SH-SY5Y (cell line): ENCODE results near the gene MORC3.

ENCODE experiments used
- GATA2 ChIP-seq: IDR thresholded peaks from 2 replicates; pipeline ENCODE4 v1.6.1; 2011; ENCODE audit warnings: mild to moderate bottlenecking, low read depth, low read length
- GATA3 ChIP-seq: IDR thresholded peaks from 2 replicates; pipeline ENCODE4 v1.6.1; 2011; ENCODE audit warnings: low read depth, mild to moderate bottlenecking, low read length, moderate library complexity

The MORC3 gene, protein sequence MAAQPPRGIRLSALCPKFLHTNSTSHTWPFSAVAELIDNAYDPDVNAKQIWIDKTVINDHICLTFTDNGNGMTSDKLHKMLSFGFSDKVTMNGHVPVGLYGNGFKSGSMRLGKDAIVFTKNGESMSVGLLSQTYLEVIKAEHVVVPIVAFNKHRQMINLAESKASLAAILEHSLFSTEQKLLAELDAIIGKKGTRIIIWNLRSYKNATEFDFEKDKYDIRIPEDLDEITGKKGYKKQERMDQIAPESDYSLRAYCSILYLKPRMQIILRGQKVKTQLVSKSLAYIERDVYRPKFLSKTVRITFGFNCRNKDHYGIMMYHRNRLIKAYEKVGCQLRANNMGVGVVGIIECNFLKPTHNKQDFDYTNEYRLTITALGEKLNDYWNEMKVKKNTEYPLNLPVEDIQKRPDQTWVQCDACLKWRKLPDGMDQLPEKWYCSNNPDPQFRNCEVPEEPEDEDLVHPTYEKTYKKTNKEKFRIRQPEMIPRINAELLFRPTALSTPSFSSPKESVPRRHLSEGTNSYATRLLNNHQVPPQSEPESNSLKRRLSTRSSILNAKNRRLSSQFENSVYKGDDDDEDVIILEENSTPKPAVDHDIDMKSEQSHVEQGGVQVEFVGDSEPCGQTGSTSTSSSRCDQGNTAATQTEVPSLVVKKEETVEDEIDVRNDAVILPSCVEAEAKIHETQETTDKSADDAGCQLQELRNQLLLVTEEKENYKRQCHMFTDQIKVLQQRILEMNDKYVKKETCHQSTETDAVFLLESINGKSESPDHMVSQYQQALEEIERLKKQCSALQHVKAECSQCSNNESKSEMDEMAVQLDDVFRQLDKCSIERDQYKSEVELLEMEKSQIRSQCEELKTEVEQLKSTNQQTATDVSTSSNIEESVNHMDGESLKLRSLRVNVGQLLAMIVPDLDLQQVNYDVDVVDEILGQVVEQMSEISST

DNA sequence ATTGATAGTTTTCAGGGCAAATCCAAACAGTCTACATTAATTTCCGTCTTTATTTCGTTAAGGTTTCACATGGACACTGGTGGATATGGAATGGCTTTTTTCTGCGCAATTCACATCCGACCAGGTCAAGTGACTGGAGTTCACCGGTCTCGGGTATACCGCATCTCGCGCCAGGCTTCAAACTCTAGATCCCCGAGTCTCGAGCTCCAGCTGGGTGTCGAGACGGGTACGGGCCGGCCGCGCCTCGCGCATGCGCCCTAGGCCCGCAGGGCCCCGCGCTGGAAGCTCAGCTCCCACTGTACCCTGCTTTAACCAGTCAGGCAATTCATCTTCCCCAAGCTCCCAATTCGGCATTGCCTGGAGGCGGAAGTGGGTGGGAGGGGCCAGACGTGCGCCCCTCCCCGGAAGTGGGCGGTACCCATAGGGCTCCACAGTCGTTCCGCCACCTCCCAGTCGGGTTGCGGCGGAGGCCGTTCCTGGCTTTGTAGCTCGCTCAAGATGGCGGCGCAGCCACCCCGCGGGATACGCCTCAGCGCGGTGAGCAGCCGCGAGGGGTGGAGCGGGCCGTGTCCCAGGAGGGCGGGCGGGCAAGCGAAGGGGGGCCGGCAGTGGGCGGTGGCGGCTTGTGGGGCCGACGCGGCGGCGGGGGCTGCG lies at the start of gene MORC3:
Gene MORC3, plus strand, starts transcription at position 431 of the 654 bp plus-strand sequence. Its CDS starts 68 bp downstream, at position 499.
- no peak for TF ChIP-seq GATA3
- TF ChIP-seq GATA2: no peak; the same call in 1 of the 2 replicates

DNA sequence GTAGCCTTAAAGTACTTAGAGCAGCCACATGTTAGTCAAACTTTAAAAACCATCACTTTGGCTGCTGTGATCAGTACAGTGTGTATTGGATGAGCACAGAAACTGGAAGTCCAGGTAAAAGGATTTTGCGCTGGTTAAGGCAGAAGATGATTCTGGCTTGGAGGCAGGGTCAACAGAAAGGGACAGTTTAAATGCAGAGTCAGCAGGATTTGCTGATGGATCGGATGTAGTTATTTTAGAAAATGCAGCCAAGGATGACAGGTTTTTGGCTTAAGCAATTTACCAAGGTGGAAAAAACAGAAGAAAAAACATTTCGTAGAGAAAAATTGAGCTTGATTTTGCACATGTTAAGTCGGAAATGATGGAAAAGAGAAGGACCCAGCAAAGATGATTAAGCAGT lies 45.9 kb upstream of the MORC3 start:
- TF ChIP-seq GATA3 (no peak), GATA2 (no peak)

DNA sequence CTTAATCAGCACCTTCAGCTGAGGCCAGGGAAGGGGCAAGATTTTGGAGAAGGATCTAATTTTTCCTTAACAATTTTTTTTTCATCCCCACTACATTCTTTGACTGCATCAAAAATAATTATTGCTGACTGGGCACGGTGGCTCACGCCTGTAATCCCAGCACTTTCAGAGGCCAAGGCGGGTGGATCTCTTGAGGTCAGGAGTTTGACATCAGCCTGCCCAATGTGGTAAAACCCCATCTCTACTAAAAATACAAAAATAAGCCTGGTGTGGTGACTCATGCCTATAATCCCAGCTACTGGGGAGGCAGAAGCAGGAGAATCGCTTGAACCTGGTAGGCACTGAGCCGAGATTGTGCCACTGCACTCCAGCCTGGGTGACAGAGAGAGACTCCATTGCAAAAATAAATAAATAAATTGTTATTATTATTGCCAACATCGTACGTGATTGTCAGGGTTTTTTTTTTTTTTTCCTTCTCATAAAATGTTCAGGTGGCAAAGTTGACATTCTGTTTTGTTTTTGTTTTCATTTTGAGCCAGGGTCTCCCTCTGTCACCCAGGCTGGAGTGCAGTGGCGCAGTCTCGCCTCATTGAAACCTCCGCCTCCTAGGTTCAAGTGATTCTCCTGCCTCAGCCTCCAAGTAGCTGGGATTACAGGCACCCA lies 37.3 kb upstream of the MORC3 start:
- TF ChIP-seq GATA2 (no peak), GATA3 (no peak)

DNA sequence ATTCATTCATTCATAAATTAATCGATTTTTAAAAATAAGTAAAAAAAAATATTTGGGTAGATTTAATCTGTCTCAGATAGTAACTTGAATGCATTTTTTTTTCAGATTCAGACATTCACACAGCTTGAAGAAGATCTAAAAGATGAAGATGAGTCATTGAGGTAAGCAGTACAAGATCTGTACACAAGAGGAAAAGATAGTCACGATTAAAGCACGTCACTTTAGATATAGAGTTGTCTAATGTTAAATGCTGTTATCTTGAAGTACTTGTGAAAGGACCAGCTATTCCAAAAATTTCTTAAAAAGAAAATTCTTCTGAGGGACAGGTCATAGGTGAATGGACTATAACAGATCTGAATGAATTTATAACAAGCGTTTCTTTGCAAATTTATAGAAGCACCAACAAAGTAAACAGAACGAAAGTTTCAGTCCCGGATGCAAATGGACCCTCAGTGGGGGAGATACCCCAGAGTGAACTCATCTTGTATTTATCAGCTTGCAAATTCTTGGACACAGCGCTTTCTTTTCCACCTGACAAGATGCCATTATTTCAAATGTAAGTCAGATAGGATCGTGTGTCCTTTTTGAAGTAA lies 31.2 kb upstream of the MORC3 start:
- TF ChIP-seq GATA2: no peak
- no peak for TF ChIP-seq GATA3

DNA sequence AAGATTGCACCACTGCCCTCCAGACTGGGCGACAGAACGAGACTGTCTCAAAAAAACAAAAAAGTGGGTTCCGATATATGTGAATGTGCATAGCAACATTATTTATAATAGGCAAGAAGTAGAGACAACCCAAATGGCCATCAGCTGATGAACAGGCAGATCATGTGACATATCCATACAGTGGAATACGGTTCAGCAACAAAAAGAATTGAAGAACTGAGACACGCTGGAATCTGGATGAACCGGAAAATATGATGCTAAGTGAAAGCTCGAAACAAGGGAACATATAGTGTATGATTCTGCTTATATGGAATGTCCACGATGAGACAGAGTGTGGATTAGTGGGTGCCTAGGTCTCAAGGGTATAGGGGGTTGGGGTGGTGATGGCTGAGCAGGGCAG lies 28.5 kb upstream of the MORC3 start:
- TF ChIP-seq GATA2 (no peak), GATA3 (no peak)

DNA sequence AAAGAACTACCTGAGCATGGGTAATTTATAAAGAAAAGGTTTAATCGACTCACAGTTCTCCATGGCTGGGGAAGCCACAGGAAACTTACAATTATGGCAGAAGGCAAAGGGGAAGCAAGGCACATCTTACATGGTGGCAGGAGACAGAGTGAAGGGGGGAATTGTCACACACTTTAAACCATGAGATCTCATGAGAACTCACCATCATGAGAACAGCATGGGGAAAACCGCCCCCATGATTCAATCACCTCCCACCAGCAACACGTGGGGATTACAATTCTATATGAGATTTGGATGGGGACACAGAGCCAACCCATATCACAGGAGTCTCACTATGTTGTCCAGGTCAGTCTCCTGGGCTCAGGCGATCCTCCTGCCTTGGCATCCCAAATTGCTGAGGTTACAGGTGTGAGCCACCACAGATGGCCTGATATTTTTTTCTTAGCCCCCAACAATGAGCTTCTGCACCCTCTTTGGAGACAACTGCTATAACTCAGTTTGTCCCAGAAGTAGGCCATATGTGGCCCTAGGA lies 22.5 kb upstream of the MORC3 start:
- TF ChIP-seq GATA2 (no peak), GATA3 (no peak)

DNA sequence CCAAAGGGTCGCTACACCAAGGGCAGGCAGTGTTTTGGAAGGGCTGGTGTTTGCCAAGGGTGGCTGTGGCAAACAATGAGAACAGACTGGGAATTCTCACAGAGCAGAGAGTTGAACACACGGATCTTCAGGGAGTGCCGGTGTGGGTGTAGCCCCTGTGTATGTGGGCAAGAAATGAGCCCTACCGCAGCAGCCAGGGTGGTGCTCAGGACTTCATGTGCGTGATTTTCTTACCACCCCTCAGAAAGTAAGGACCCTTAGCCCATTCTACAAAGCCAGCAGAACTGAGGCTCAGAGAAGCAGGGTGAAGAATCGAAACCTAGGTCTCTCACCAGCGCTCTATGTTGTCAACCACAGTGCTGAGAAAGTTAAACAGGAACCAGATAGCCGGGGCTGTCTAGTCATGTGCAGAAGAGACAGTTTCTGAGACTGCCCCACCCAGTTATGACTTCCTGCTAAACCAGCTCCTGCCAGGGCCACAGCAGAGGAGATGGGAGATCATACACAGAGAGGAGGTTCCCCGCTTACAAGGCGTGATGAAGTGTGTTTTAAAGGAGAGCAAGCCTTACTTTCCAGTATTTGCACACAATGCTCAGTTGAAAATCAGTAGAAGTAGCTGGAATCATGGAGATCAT lies 21.9 kb upstream of the MORC3 start:
- TF ChIP-seq GATA3: no peak
- no peak for TF ChIP-seq GATA2

DNA sequence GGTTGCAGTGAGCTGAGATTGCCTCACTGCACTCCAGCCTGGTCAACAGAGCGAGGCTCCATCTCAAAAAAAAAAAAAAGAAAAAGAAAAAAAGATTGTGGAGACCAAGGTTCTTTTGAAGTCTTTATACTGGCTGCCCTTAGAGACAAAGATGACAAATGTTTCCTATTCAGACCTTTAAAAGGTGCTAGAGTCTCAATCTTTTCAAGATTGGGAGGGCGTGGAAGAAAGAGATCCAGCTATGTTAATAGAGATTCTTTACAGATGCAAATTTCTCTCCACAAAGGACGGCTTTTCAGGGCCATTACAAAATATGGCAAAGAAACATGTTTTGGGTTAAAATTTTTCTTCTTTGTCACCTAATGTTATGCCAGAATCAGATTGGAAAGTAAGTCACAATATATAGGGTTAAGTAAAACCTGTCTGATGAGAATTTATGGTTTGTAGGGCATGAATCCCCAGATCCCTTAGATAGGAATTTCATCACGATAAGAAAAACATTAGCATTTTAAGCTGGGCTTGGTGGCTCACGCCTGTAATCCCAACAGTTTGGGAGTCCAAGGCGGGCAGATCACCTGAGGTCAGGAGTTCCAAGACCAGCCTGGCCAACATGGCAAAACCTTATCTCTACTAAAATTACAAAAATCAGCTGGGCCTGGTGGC lies 13.0 kb upstream of the MORC3 start:
- no peak for TF ChIP-seq GATA2
- no peak for TF ChIP-seq GATA3

DNA sequence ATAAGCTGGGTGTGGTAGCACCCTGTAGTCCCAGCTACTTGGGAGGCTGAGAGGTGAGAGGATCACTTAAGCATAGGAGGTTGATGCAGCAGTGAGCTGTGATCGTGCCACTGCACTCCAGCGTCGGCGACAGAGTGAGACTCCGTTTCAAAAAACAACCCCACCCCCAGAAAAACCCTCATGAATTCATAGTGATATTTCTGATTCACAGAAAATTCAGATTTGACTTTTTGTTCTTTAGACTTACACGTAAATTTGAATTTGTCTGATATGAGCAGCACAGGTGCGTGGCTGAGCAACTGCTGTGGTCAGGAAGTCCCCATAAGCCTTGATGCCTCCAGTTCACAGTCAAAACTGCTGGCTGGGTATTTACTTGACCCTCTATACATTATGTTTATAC lies 10.0 kb upstream of the MORC3 start:
- TF ChIP-seq GATA3 (no peak), GATA2 (no peak)

DNA sequence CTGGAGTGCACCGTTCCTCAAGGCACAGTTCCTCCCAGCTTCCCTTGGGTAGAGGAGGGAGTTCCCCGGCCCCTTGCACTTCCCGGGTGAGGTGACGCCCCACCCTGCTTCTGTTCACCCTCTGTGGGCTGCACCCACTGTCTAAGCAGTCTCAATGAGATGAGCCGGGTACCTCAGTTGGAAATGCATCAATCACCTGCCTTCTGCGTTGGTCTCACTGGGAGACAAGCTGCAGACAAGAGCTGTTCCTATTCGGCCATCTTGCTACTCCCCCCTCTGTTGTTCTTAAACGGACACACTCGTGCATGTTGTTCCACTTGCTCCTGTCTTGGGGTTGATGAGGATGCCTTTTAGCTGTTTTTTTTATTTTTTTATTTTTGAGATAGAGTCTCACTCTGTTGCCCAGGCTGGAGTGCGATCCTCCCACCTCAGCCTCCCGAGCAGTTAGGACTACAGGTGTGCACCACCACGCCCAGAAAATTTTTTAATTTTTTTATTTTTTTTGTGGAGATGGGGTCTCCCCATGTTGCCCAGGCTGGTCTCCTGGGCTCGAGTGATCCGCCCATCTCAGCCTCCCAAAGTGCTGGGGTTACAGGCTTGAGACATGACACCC lies 3.0 kb upstream of the MORC3 start:
- TF ChIP-seq GATA3 (no peak), GATA2 (no peak)

DNA sequence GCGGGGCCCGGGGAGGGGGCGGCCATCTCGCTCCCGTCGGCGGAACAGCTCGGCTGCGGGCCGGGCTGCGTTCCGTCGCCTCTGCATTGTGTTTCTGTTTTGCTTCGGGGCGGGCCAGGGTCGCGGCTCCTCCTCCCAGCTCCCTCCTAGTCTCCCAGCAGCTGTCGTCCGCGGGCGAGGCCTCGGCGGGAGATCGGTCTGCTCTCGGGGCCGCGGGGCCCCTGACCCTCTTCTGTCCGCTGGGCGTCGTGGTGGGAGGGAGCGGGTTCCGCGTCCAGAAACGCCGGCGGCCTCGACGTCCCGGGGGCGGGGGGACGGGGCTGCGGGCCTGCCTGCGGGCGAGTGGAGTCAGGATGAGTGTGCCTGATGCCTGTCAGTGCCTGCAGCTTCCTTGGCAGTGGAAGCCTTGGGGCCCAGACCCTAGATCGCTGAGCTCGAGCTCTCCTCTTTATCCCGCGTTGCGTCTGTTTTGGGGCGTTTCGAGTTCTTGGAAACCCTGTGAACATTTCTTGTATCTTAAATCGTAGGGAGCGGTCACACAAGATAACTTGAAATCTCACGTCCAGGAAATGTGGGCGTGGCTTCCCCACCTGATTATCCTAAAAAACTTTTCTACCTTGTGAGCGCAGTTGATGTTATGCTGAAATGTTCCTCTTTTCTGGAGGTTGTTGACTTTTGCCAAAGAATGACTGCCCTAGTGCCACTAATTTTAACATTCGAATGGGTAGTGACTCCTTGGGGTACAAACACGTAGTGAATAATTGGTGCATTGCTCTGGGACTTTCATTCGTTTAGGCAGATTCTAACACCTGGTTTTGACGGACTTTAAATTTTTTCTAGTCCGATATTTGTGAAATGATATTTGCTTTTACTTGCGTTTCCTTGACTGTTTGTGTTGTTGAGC lies 676 bp downstream of the MORC3 start:
- TF ChIP-seq GATA3 (no peak), GATA2 (no peak)
